Progenitor cell of endocrine pancreas (in vitro differentiated cells): ENCODE measurements around the gene BCAR3. TPM values are rescaled to one million over a fixed set of nuclear protein-coding genes. Genes with fewer than 3 reads are reported as not detected.

Experiments used
- DNase-seq: peaks from one replicate; pipeline ENCODE4 v3.0.0; 2021; ENCODE audit warnings: low spot score; ENCODE audit not compliant: unreplicated experiment
- H3K27ac Mint-ChIP-seq: 2 replicates; pipeline ENCODE4 v1.8.0; 2021; ENCODE audit warnings: mild to moderate bottlenecking, moderate library complexity, mixed read lengths
- H3K27me3 Mint-ChIP-seq: 2 replicates; pipeline ENCODE4 v1.8.0; 2021; ENCODE audit warnings: mixed read lengths
- H3K36me3 Mint-ChIP-seq: 2 replicates; pipeline ENCODE4 v1.8.0; 2022; ENCODE audit warnings: mixed read lengths; ENCODE audit not compliant: insufficient read depth
- H3K4me1 Mint-ChIP-seq: 2 replicates; pipeline ENCODE4 v1.8.0; 2021; ENCODE audit warnings: low read depth, mixed read lengths
- H3K4me3 Mint-ChIP-seq: 2 replicates; pipeline ENCODE4 v1.8.0; 2021; ENCODE audit warnings: low read depth, mild to moderate bottlenecking, moderate library complexity, mixed read lengths
- H3K9me3 Mint-ChIP-seq: 2 replicates; pipeline ENCODE4 v1.8.0; 2021; ENCODE audit warnings: low read depth, mixed read lengths
- CTCF ChIP-seq: fragments of 200-600 bp; sonication (generic); IDR thresholded peaks from one replicate; pipeline ENCODE4 v1.5.0; 2021; ENCODE audit warnings: antibody characterized with exemption, mild to moderate bottlenecking; ENCODE audit not compliant: unreplicated experiment
- total RNA-seq: library from RNA; stranded (reverse); gene quantifications from 2 replicates; pipeline ENCODE4 v1.2.1, GENCODE V29; 2021

Gene BCAR3
- total RNA-seq, 1 donor from 2014 or later: 7.1 TPM

DNA sequence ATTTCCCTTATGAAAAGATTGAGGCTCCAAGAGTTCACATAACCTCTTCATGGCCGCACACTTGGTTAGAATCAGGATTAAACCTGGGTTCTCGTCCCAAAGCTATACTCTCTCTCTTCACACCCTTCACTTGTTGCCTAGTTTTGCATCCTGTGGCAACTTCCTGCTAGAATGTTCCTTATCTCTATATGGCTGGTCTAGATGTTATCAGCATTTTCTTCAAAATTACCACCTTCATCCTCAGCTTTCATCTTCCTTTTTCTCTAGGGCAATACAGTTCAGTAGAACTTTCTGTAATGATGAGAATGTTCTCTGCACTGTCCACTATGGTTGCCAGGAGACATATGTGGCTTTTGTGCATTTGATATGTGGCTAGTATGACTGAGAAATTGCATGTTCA lies 31.1 kb upstream of the BCAR3 start:
- Mint-ChIP-seq H3K36me3 (no peaks in the 10 kb centered on the region), H3K27me3 (peaks cover 22% of the 10 kb centered on the region), H3K4me3 (no peak overlapping the region), H3K27ac (no peak overlapping the region), H3K9me3 (no peaks in the 10 kb centered on the region), H3K4me1 (peaks cover 45% of the 10 kb centered on the region)
- TF ChIP-seq CTCF: no peak
- no peak for DNase-seq

- H3K4me1 Mint-ChIP-seq: peaks cover 44% of the 10 kb centered on the region
- H3K36me3 Mint-ChIP-seq: no peaks in the 10 kb centered on the region
- H3K27ac Mint-ChIP-seq: no peak overlapping the region
- no peak for DNase-seq
- H3K9me3 Mint-ChIP-seq: no peaks in the 10 kb centered on the region
- no peak for TF ChIP-seq CTCF
- no peak overlapping the region for H3K4me3 Mint-ChIP-seq
- peaks cover 17% of the 10 kb centered on the region for H3K27me3 Mint-ChIP-seq
Observed at GRCh38 chr1:93710499-93711453, 29.1 kb upstream of the BCAR3 start.

GRCh38 chr1:93708734-93709481 lies 27.3 kb upstream of the BCAR3 start:
- TF ChIP-seq CTCF: no peak
- H3K36me3 Mint-ChIP-seq: no peaks in the 10 kb centered on the region
- peaks cover 30% of the 10 kb centered on the region for H3K4me1 Mint-ChIP-seq
- H3K9me3 Mint-ChIP-seq: no peaks in the 10 kb centered on the region
- H3K4me3 Mint-ChIP-seq: no peak overlapping the region
- H3K27me3 Mint-ChIP-seq: peaks cover 23% of the 10 kb centered on the region
- no peak overlapping the region for H3K27ac Mint-ChIP-seq
- DNase-seq: no peak

- Mint-ChIP-seq H3K9me3 (no peaks in the 10 kb centered on the region), H3K36me3 (no peaks in the 10 kb centered on the region), H3K4me1 (peaks cover 25% of the 10 kb centered on the region), H3K27me3 (peaks cover 23% of the 10 kb centered on the region), H3K27ac (no peak overlapping the region), H3K4me3 (no peak overlapping the region)
- TF ChIP-seq CTCF: no peak
- DNase-seq: no peak
Observed at GRCh38 chr1:93707956-93708355, 26.3 kb upstream of the BCAR3 start.

- H3K9me3 Mint-ChIP-seq: no peaks in the 10 kb centered on the region
- peaks cover 19% of the 10 kb centered on the region for H3K4me1 Mint-ChIP-seq
- no peak overlapping the region for H3K27ac Mint-ChIP-seq
- no peak overlapping the region for H3K4me3 Mint-ChIP-seq
- TF ChIP-seq CTCF: no peak
- no peak for DNase-seq
- peaks cover 23% of the 10 kb centered on the region for H3K27me3 Mint-ChIP-seq
- H3K36me3 Mint-ChIP-seq: no peaks in the 10 kb centered on the region
Observed at GRCh38 chr1:93705892-93706500, 24.4 kb upstream of the BCAR3 start.
